HG02623 (cell line): ENCODE data around the gene PNLIPRP3.

Experiments
- ATAC-seq: cut with Tn5 transposase; IDR thresholded peaks from one replicate; pipeline ENCODE4 v1.9.1; 2021; ENCODE audit warnings: moderate library complexity; ENCODE audit not compliant: unreplicated experiment

The PNLIPRP3 gene

GRCh38 chr10:116504786-116505185 is 77.1 kb downstream of the PNLIPRP3 start:
- ATAC-seq: no peak

- ATAC-seq: no peak
These were observed 82.9 kb downstream of the PNLIPRP3 start for GRCh38 chr10:116510565-116510964.

- ATAC-seq: no peak
These were observed 83.7 kb downstream of the PNLIPRP3 start for GRCh38 chr10:116511365-116511764.

GRCh38 chr10:116521424-116522290 is 94.0 kb downstream of the PNLIPRP3 start:
- peak; percentile 52 for ATAC-seq

GRCh38 chr10:116522803-116523381 is 95.2 kb downstream of the PNLIPRP3 start:
- no peak for ATAC-seq

- ATAC-seq: no peak
These were observed 97.1 kb downstream of the PNLIPRP3 start for GRCh38 chr10:116524736-116525135.

- ATAC-seq: no peak
These were observed 98.6 kb downstream of the PNLIPRP3 start for GRCh38 chr10:116526219-116526618.
